ENCODE results near the gene PRR29. TPM values are rescaled to one million over a fixed set of nuclear protein-coding genes. Genes with fewer than 3 reads are reported as not detected.
"Not testable (repeated sequence)": the region's sequence is repeated elsewhere in the genome, so short reads cannot be mapped to it uniquely, and the experiment has no call there.

Gene PRR29
- total and polyA plus RNA-seq, 4 donors = 8.0 to 36.8 (median 9.1) TPM

DNA sequence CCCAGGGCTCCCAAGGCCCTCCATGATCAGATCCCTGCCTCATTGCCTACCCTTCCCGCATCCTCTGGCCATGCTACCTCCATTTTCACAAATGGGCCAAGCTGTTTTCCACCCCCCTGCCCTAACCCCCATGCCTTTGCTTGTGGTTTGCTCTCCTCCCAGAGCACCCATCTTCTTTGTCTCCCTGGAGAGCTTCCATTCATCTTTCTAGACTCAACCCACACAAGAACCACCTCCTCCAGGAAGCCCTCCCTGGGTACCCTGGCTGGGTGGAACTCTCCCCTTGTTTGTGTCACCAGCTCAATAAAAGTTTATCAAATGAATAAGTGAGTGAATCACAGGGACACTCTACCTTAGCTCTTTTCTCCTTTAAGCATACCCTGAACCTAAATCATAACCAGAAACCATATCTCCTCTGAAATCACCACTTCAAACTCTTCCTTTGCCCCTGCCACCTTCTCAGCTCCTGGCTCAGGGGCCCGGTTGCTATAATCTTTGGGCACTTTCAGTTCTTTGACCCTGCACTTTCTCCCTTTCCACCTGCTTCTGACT is 22.5 kb upstream of the PRR29 start:
- Histone ChIP-seq H3K9ac (ENCODE audit: insufficient read depth in 1 of 2, low read length in 2 of 2) (no peak overlapping the region), H3K9me3 (ENCODE audit: control insufficient read depth in 4 of 4, insufficient read depth in 3 of 4, low read length in 3 of 4) (no peaks in the 10 kb centered on the region), H3K4me3 (no peak overlapping the region), H3K27ac (ENCODE audit: low read depth in 1 of 2, low read length in 1 of 2) (no peak overlapping the region), H3K36me3 (ENCODE audit: control insufficient read depth in 4 of 4, insufficient read depth in 4 of 4, low read length in 4 of 4) (no peaks in the 10 kb centered on the region), H3K27me3 (ENCODE audit: control insufficient read depth in 3 of 3, insufficient read depth in 3 of 3, low read length in 2 of 3) (no peaks in the 10 kb centered on the region), H3K4me1 (ENCODE audit: control insufficient read depth in 5 of 5, insufficient read depth in 5 of 5, low read length in 5 of 5) (peaks cover 0 to 24% (median 4%) of the 10 kb centered on the region in 5 donors)
- TF ChIP-seq, protein P1, sequence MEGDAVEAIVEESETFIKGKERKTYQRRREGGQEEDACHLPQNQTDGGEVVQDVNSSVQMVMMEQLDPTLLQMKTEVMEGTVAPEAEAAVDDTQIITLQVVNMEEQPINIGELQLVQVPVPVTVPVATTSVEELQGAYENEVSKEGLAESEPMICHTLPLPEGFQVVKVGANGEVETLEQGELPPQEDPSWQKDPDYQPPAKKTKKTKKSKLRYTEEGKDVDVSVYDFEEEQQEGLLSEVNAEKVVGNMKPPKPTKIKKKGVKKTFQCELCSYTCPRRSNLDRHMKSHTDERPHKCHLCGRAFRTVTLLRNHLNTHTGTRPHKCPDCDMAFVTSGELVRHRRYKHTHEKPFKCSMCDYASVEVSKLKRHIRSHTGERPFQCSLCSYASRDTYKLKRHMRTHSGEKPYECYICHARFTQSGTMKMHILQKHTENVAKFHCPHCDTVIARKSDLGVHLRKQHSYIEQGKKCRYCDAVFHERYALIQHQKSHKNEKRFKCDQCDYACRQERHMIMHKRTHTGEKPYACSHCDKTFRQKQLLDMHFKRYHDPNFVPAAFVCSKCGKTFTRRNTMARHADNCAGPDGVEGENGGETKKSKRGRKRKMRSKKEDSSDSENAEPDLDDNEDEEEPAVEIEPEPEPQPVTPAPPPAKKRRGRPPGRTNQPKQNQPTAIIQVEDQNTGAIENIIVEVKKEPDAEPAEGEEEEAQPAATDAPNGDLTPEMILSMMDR (IDR thresholded peaks at IDR 0.05; ENCODE audit: control extremely low read depth, extremely low read depth) = no peak
- DNase-seq (no peak), ATAC-seq (ENCODE audit: insufficient read depth, low FRiP score) (no peak)
- WGBS, 2 donors = 88 to 91% methylated on average over 2 of the region's 2 CpGs

DNA sequence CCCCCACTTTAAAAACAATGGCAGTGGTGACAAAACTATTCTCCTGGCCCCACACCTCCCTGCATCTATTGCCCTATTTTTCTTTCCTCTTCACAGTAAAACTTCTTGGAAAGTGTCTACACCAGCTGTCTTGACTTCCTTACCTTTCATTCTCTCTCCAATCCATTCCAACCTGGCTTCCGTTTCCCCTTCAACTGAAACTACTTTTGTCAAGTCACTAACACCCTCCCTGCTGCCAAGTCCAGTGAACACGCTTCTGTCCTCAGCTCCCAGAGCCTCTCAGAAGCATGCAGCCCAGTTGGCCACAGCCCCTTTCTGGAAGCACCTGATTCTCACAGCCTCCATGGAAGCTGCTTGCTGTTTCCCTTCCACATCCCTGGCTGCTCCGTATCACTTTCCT is 21.4 kb upstream of the PRR29 start:
- DNase-seq = no peak
- WGBS, 2 donors = 37 to 62% methylated on average over 3 of the region's 3 CpGs
- Histone ChIP-seq H3K27me3 (ENCODE audit: control insufficient read depth in 3 of 3, insufficient read depth in 3 of 3, low read length in 2 of 3) (no peaks in the 10 kb centered on the region), H3K27ac (ENCODE audit: low read depth in 1 of 2, low read length in 1 of 2) (no peak overlapping the region), H3K9me3 (ENCODE audit: control insufficient read depth in 4 of 4, insufficient read depth in 3 of 4, low read length in 3 of 4) (no peaks in the 10 kb centered on the region), H3K4me1 (ENCODE audit: control insufficient read depth in 5 of 5, insufficient read depth in 5 of 5, low read length in 5 of 5) (peaks cover 0 to 29% (median 4%) of the 10 kb centered on the region in 5 donors), H3K9ac (ENCODE audit: insufficient read depth in 1 of 2, low read length in 2 of 2) (no peak overlapping the region), H3K36me3 (ENCODE audit: control insufficient read depth in 4 of 4, insufficient read depth in 4 of 4, low read length in 4 of 4) (no peaks in the 10 kb centered on the region), H3K4me3 (no peak overlapping the region)
- no peak for ATAC-seq (ENCODE audit: insufficient read depth, low FRiP score)
- TF ChIP-seq, protein P1 (IDR thresholded peaks at IDR 0.05; ENCODE audit: control extremely low read depth, extremely low read depth) = no peak

DNA sequence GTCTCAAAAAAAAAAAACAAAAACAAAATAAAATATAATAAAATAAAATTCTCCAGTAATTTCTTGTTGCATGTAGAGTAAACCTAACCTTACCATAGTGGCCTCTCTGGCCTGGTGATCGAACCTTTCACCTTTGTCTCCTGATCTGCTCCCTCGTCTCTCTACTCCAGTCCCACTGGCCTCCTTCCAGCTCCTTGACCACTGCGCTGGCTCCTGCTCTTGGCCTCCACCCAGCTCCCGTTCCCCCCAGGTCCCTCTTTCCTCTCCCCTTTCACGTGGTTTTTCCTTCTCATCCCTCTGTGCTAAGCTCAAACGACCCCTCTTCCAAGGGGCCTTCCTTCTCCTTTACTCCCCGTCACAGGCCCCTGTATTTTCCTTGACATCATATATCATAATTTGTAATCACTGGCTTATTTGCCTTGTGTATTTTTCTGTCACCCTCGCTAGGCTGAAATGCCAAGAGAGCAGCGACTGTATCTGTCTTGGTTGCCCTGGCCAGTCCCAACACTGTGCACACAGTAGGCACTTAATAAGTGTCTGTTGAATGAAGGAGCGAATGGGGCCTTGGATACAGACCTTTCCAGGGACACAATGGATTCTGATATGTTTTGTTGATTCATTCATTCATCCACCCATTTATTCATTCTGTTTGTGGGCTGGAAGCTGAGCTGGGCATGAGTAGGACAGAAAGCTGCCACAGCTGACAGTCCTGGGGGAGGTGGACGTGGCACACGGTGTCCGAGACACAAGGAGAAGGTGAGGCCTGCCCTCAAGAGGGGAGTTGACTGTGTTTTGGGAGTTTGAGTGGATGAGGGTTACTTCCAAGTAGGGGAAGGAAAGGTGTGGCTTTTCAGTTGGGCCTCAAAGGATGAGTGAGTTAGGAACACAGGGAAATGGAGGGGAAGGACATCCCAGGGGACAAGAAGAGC is 19.6 kb upstream of the PRR29 start:
- TF ChIP-seq, protein P1 (IDR thresholded peaks at IDR 0.05; ENCODE audit: control extremely low read depth, extremely low read depth) = no peak
- peaks cover 0 to 36% (median 9%) of the 10 kb centered on the region in 5 donors for H3K4me1 ChIP-seq (ENCODE audit: control insufficient read depth in 5 of 5, insufficient read depth in 5 of 5, low read length in 5 of 5)
- no peaks in the 10 kb centered on the region for H3K9me3 ChIP-seq (ENCODE audit: control insufficient read depth in 4 of 4, insufficient read depth in 3 of 4, low read length in 3 of 4)
- ATAC-seq (ENCODE audit: insufficient read depth, low FRiP score) (no peak), DNase-seq (peak in 2 of 3 donors; percentile 52 to 60)
- no peaks in the 10 kb centered on the region for H3K36me3 ChIP-seq (ENCODE audit: control insufficient read depth in 4 of 4, insufficient read depth in 4 of 4, low read length in 4 of 4)
- no peak overlapping the region for H3K27ac ChIP-seq (ENCODE audit: low read depth in 1 of 2, low read length in 1 of 2)
- WGBS, 2 donors = 72 to 79% methylated on average over 13 of the region's 13 CpGs
- no peak overlapping the region for H3K4me3 ChIP-seq
- H3K27me3 ChIP-seq (ENCODE audit: control insufficient read depth in 3 of 3, insufficient read depth in 3 of 3, low read length in 2 of 3) = no peaks in the 10 kb centered on the region
- H3K9ac ChIP-seq (ENCODE audit: insufficient read depth in 1 of 2, low read length in 2 of 2) = no peak overlapping the region

DNA sequence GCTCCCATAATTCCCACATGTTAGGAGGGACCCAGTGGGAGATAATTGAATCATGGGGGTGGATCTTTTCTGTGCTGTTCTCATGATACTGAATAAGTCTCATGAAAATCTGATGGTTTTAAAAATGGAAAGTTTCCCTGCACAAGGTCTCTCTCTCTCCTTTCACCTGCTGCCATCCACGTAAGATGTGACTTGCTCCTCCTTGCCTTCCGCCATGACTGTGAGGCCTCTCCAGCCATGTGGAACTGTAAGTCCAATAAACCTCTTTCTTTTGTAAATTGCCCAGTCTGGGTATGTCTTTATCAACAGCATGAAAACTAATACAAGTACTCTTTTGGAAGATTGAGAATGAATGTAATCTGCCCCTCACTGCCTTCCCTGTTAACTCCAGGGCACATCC is 15.5 kb upstream of the PRR29 start:
- H3K4me1 ChIP-seq (ENCODE audit: control insufficient read depth in 5 of 5, insufficient read depth in 5 of 5, low read length in 5 of 5) = peaks cover 0 to 69% (median 27%) of the 10 kb centered on the region in 5 donors
- H3K27ac ChIP-seq (ENCODE audit: low read depth in 1 of 2, low read length in 1 of 2) = peak overlapping the region in 1 of 2 donors; percentile 35
- DNase-seq; H3K9me3 ChIP-seq (ENCODE audit: control insufficient read depth in 4 of 4, insufficient read depth in 3 of 4, low read length in 3 of 4); H3K9ac ChIP-seq (ENCODE audit: insufficient read depth in 1 of 2, low read length in 2 of 2); ATAC-seq (ENCODE audit: insufficient read depth, low FRiP score); H3K27me3 ChIP-seq (ENCODE audit: control insufficient read depth in 3 of 3, insufficient read depth in 3 of 3, low read length in 2 of 3); H3K36me3 ChIP-seq (ENCODE audit: control insufficient read depth in 4 of 4, insufficient read depth in 4 of 4, low read length in 4 of 4); H3K4me3 ChIP-seq: not testable (repeated sequence)
- WGBS, 2 donors = 97 to 100% methylated on average over 2 of the region's 2 CpGs
